ENCODE results near the gene RAB8B.

Gene RAB8B

DNA sequence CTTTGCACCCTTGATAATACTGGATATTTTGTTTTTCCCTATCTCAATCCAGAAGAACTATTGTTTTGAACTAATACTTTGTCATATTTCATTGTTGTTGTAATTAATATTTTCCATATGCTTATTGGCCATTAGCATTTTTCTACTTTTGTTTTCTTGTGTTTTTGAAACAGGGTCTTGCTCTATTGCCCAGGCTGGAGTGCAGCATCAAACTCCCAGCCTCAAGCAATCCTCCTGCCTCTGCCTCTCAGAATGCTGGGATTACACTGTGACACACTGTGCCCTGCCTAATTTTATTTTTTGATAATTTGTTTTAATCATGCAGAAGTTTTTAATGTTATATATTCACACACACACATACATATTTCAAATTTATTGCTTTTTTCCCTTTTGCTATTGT, 28.8 kb upstream of the RAB8B start:
- H3K36me3 ChIP-seq: no peaks in the 10 kb centered on the region; the same call in 1 of the 2 replicates
- DNase-seq: no peak

DNA sequence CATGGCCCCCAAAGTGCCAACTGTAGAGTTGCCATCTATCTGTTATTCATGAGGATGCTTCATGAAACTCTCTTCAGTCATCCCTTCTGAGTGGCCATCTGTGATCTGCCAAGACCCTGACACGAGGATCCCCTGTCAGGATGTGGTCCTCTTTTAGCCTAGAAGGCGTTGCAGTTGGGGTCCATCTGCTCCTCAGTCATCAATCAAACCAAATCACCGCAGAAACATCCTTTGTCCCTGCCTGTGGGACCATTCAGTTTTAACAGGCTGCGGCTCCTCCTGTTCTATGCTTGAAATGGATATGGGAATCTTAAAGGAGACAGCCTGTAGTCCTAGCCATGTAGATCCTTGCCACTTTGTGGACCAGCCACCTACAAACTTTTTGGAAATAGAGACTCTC, 26.2 kb upstream of the RAB8B start:
- no peak overlapping the region for H3K27ac ChIP-seq
- DNase-seq: no peak
- H3K4me3 ChIP-seq (ENCODE audit: low read depth, low read length): no peak overlapping the region

More for the DNA sequence above, 28.8 kb upstream of the RAB8B start:
- Histone ChIP-seq H3K4me3 (ENCODE audit: low read depth, low read length) (no peak overlapping the region), H3K9me3 (ENCODE audit: severe bottlenecking) (no peaks in the 10 kb centered on the region), H3K27me3 (ENCODE audit: insufficient read depth, low read depth, severe bottlenecking) (no peaks in the 10 kb centered on the region), H3K27ac (no peak overlapping the region)
- TF ChIP-seq, protein P1, sequence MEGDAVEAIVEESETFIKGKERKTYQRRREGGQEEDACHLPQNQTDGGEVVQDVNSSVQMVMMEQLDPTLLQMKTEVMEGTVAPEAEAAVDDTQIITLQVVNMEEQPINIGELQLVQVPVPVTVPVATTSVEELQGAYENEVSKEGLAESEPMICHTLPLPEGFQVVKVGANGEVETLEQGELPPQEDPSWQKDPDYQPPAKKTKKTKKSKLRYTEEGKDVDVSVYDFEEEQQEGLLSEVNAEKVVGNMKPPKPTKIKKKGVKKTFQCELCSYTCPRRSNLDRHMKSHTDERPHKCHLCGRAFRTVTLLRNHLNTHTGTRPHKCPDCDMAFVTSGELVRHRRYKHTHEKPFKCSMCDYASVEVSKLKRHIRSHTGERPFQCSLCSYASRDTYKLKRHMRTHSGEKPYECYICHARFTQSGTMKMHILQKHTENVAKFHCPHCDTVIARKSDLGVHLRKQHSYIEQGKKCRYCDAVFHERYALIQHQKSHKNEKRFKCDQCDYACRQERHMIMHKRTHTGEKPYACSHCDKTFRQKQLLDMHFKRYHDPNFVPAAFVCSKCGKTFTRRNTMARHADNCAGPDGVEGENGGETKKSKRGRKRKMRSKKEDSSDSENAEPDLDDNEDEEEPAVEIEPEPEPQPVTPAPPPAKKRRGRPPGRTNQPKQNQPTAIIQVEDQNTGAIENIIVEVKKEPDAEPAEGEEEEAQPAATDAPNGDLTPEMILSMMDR (IDR thresholded peaks at IDR 0.05; ENCODE audit: low read depth, low read length): no peak

DNA sequence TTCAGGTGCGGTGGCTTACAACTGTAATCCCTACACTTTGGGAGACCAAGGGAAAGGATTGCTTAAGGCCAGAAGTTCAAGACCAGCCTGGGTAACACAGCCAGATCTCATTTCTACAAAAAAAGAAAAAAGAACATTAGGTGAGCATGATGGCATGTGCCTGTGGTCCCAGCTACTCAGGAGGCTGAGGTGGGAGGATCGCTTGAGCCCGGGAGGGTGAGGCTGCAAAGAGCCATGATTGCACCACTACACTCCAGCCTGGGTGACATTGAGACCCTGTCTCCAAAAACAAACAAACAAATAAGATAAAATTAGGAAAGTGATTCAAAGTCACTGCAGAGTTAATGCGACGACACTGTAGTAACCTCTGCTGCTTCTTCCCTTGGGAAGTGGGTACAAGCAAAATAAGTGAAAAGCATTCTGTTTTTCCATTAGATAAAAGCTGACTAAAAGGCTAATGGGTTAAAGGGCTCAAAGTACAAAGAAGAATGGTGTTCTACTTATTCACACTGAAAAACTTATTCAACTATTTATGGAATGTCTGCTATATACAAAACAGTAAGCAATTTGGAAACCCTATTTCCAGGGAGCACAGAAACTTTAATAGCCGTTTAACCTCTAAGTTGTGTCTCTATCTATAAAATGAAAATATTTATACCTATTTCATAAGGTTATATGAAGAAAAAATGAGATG, 24.1 kb upstream of the RAB8B start:
- no peak for DNase-seq
- H3K9me3 ChIP-seq (ENCODE audit: severe bottlenecking): no peaks in the 10 kb centered on the region
- no peaks in the 10 kb centered on the region for H3K36me3 ChIP-seq
- H3K27ac ChIP-seq: no peak overlapping the region
- TF ChIP-seq, protein P1 (IDR thresholded peaks at IDR 0.05; ENCODE audit: low read depth, low read length): no peak
- no peaks in the 10 kb centered on the region for H3K27me3 ChIP-seq (ENCODE audit: insufficient read depth, low read depth, severe bottlenecking)
- H3K4me3 ChIP-seq (ENCODE audit: low read depth, low read length): no peak overlapping the region

More for the DNA sequence above, 26.2 kb upstream of the RAB8B start:
- no peaks in the 10 kb centered on the region for H3K9me3 ChIP-seq (ENCODE audit: severe bottlenecking)
- H3K27me3 ChIP-seq (ENCODE audit: insufficient read depth, low read depth, severe bottlenecking): no peaks in the 10 kb centered on the region
- TF ChIP-seq, protein P1 (IDR thresholded peaks at IDR 0.05; ENCODE audit: low read depth, low read length): no peak
- H3K36me3 ChIP-seq: no peaks in the 10 kb centered on the region

DNA sequence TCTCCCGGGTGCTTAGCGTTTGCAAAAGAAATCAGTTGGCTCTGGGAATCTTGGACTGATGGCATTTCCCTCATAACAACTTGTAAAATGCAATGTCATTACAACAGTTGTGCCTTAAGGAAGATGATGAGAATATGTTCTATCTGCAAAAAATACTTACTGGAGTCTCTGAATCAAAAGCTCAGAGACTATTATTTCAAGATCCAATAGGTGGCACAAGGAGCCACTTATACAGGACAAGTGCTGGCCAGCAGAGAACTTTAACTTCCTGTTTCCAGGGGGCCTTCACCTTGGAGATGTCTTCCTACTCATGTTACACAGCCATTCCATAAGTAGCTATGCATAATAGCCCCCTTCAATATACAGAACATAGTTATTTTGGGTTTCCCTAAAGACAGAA, 23.2 kb upstream of the RAB8B start:
- Histone ChIP-seq H3K36me3 (no peaks in the 10 kb centered on the region), H3K27ac (no peak overlapping the region), H3K27me3 (ENCODE audit: insufficient read depth, low read depth, severe bottlenecking) (no peaks in the 10 kb centered on the region), H3K9me3 (ENCODE audit: severe bottlenecking) (no peaks in the 10 kb centered on the region), H3K4me3 (ENCODE audit: low read depth, low read length) (no peak overlapping the region)
- no peak for DNase-seq
- TF ChIP-seq, protein P1 (IDR thresholded peaks at IDR 0.05; ENCODE audit: low read depth, low read length): no peak

DNA sequence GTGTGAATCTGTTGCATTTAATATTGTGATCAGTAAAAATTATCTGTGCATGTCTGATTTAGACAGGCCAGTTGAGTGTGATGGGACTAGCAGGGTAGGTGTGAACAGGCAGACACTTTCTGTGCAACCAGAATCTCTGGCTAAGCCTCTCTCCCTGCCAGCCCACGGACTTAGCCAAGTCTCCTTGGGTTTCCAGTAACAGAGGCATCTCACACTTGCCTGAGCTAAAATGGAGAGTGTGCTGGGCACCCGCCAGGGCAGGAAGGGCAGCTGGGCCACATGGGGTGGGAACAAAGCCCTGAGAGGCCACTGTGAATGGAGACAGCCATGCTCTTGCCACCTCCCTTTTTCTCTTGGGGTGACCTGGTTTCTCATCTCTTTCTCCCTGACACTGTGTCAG, 19.6 kb upstream of the RAB8B start:
- TF ChIP-seq, protein P1 (IDR thresholded peaks at IDR 0.05; ENCODE audit: low read depth, low read length): no peak
- DNase-seq: no peak
- no peaks in the 10 kb centered on the region for H3K36me3 ChIP-seq
- no peaks in the 10 kb centered on the region for H3K9me3 ChIP-seq (ENCODE audit: severe bottlenecking)
- H3K27me3 ChIP-seq (ENCODE audit: insufficient read depth, low read depth, severe bottlenecking): no peaks in the 10 kb centered on the region
- no peak overlapping the region for H3K4me3 ChIP-seq (ENCODE audit: low read depth, low read length)
- no peak overlapping the region for H3K27ac ChIP-seq

DNA sequence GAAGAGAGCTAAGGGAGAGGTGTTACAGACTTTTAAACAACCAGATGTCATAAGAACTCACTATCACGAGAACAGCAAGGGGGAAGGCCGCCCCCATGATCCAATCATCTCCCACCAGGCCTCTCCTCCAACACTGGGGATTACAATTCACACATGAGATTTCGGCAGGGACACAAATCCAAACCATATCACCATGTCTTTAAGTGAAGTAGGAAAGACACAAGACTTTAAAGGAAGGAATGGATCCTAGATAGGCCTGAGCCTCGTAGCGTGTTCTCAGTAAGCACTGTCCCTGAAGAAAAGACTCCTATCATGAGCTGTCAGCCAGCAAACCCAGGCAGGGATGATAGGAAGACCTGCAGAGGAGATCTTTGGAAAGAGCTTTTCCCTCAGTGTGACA, 17.0 kb upstream of the RAB8B start:
- Histone ChIP-seq H3K27me3 (ENCODE audit: insufficient read depth, low read depth, severe bottlenecking) (no peaks in the 10 kb centered on the region), H3K9me3 (ENCODE audit: severe bottlenecking) (no peaks in the 10 kb centered on the region), H3K4me3 (ENCODE audit: low read depth, low read length) (no peak overlapping the region), H3K36me3 (no peaks in the 10 kb centered on the region), H3K27ac (no peak overlapping the region; the same call in 1 of the 2 replicates)
- TF ChIP-seq, protein P1 (IDR thresholded peaks at IDR 0.05; ENCODE audit: low read depth, low read length): no peak
- no peak for DNase-seq

Measured in WERI-Rb-1 (cell line).